Mesendoderm (in vitro differentiated cells): ENCODE data around the gene ZNF296. TPM values are rescaled to one million over a fixed set of nuclear protein-coding genes. Genes with fewer than 3 reads are reported as not detected.

Experiments
- small RNA-seq: library from polyadenylated mRNA; stranded (forward); fragments of <200 nt; extraction: miRNeasy Mini kit (QIAGEN cat#:217004); gene quantifications from one replicate; pipeline ENCODE3, GENCODE V24; 2013; ENCODE audit not compliant: insufficient read depth

Gene ZNF296

Small RNA genes lying within 50 kb of the gene (small RNA-seq; reads per million reads assigned to genes)
- gene RNU6-611P, result not detected
